PC-9 (cell line): Measurements from ENCODE around the gene CFAP74. TPM values are rescaled to one million over a fixed set of nuclear protein-coding genes. Genes with fewer than 3 reads are reported as not detected.

Experiments
- BruUV-seq: library from RNA; stranded (reverse); fragments of 400-500 nt; replicated peaks from 2 replicates; lab custom pipeline; 2021; lab: Mats Ljungman, UMichigan
- CTCF ChIA-PET: fragments of 300-600 bp; sonication (Branson Sonifier 250); formaldehyde crosslinking; loops from one replicate; lab custom pipeline; 2022; ENCODE audit warnings: antibody characterized with exemption; lab: Charles Lee
- POLR2A ChIA-PET: fragments of 300-600 bp; sonication (Branson Sonifier 250); formaldehyde crosslinking; loops from one replicate; lab custom pipeline; 2022; ENCODE audit warnings: antibody characterized with exemption; ENCODE audit not compliant: unreplicated experiment; lab: Charles Lee
- DNase-seq, 2 experiments: peaks; one replicate each; pipeline versions ENCODE4 v3.0.0 to v3.0.0-alpha.2; 2015 to 2022; ENCODE audit warnings: mixed read lengths in 1 of 2
- H2AFZ ChIP-seq: fragments of 200-600 bp; sonication (generic); 2 replicates; pipeline ENCODE4 v1.8.1; 2017; ENCODE audit warnings: antibody characterized with exemption
- H3F3A ChIP-seq: fragments of 200-600 bp; sonication (generic); 2 replicates; pipeline ENCODE4 v1.8.1; 2017; ENCODE audit warnings: antibody characterized with exemption, mild to moderate bottlenecking, low read depth; ENCODE audit not compliant: insufficient read depth
- H3K27ac ChIP-seq: fragments of 200-600 bp; sonication (generic); 2 replicates; pipeline ENCODE4 v1.6.1; 2016; ENCODE audit warnings: mixed run types
- H3K27me3 ChIP-seq: fragments of 200-600 bp; sonication (generic); 2 replicates; pipeline ENCODE4 v1.6.1; 2016; ENCODE audit warnings: low read depth, mixed run types; ENCODE audit not compliant: insufficient read depth
- H3K36me3 ChIP-seq: fragments of 200-600 bp; sonication (generic); 2 replicates; pipeline ENCODE4 v1.6.1; 2016; ENCODE audit warnings: low read depth, mixed run types
- H3K4me1 ChIP-seq: fragments of 200-600 bp; sonication (generic); replicated peaks from 2 replicates; pipeline ENCODE4 v1.6.1; 2016; ENCODE audit warnings: mixed run types; ENCODE audit not compliant: insufficient read depth
- H3K4me2 ChIP-seq: fragments of 200-600 bp; sonication (generic); 2 replicates; pipeline ENCODE4 v1.6.1; 2017; ENCODE audit warnings: mixed run types
- H3K4me3 ChIP-seq: fragments of 200-600 bp; sonication (generic); 2 replicates; pipeline ENCODE4 v1.6.1; 2016; ENCODE audit warnings: mixed run types
- H3K79me2 ChIP-seq: fragments of 200-600 bp; sonication (generic); 2 replicates; pipeline ENCODE4 v1.6.1; 2017; ENCODE audit warnings: low read depth, mixed run types
- H3K9me2 ChIP-seq: fragments of 200-600 bp; sonication (generic); 2 replicates; pipeline ENCODE4 v1.8.1; 2017; ENCODE audit warnings: mild to moderate bottlenecking; ENCODE audit not compliant: insufficient read depth
- H3K9me3 ChIP-seq: fragments of 200-600 bp; sonication (generic); 2 replicates; pipeline ENCODE4 v1.8.1; 2016; ENCODE audit warnings: low read depth; ENCODE audit not compliant: insufficient read depth
- H4K20me1 ChIP-seq: fragments of 200-600 bp; sonication (generic); 2 replicates; pipeline ENCODE4 v1.8.1; 2017; ENCODE audit not compliant: insufficient read depth
- CTCF ChIP-seq: fragments of 200-600 bp; sonication (generic); conservative IDR thresholded peaks from 2 replicates; pipeline ENCODE4 v1.6.1; 2017; ENCODE audit warnings: mixed run types, antibody characterized with exemption, mild to moderate bottlenecking, moderate library complexity
- EZH2 ChIP-seq: fragments of 200-600 bp; sonication (generic); IDR thresholded peaks from 2 replicates; pipeline ENCODE4 v1.8.0; 2017; ENCODE audit warnings: antibody characterized with exemption, low read depth
- intact Hi-C: fragments of 100-400 bp; cut with micrococcal nuclease; formaldehyde crosslinking; loops from one replicate; pipeline ENCODE4 v1.10.0; 2022; ENCODE audit not compliant: unreplicated experiment
- total RNA-seq: library from RNA; stranded (reverse); gene quantifications from 2 replicates; pipeline ENCODE4 v1.2.3, GENCODE V29; 2021

CFAP74 gene
- total RNA-seq, 1 experiment from 2014 or later, result 2.8 TPM

GRCh38 chr1:2044510-2045319 lies 41.1 kb upstream of the CFAP74 start:
- H3F3A ChIP-seq, result peaks cover 12% of the 10 kb centered on the region; the same call in 1 of the 2 replicates
- H3K4me3 ChIP-seq, result no peak overlapping the region
- DNase-seq, result peak in 1 of 2 experiments; percentile 72
- no peak overlapping the region for H2AFZ ChIP-seq
- H3K4me2 ChIP-seq, result no peak overlapping the region
- H3K27ac ChIP-seq, result no peak overlapping the region
- H3K27me3 ChIP-seq, result peaks cover 22% of the 10 kb centered on the region
- no TSS peak for BruUV-seq
- ChIA-PET POLR2A (no interaction called here), CTCF (interaction anchor here (0.6 to 1.0 kb wide), 3 partner anchors 100 to 148 kb away, joined by 4 to 7 read pairs (median 4); no protein-coding TSS in a partner anchor)
- H3K9me3 ChIP-seq, result no peaks in the 10 kb centered on the region
- H3K9me2 ChIP-seq, result no peaks in the 10 kb centered on the region
- intact Hi-C loops, result loop anchor here (1.0 kb wide), 1 partner anchor 84 kb away; no protein-coding TSS in a partner anchor
- H4K20me1 ChIP-seq, result no peaks in the 10 kb centered on the region
- TF ChIP-seq EZH2 (no peak), CTCF (peak; percentile 66)
- no peaks in the 10 kb centered on the region for H3K4me1 ChIP-seq
- no peaks in the 10 kb centered on the region for H3K79me2 ChIP-seq
- no peaks in the 10 kb centered on the region for H3K36me3 ChIP-seq

GRCh38 chr1:2043886-2044285 lies 40.3 kb upstream of the CFAP74 start:
- intact Hi-C loops, result no loop called here
- H3K9me2 ChIP-seq, result no peaks in the 10 kb centered on the region
- ChIA-PET CTCF (interaction anchor here (0.6 kb wide), 1 partner anchor 85 kb away, joined by 4 read pairs; no protein-coding TSS in a partner anchor), POLR2A (no interaction called here)
- no peaks in the 10 kb centered on the region for H3K36me3 ChIP-seq
- no peak overlapping the region for H3K4me2 ChIP-seq
- peaks cover 30% of the 10 kb centered on the region for H3K27me3 ChIP-seq
- DNase-seq, result no peak
- no peaks in the 10 kb centered on the region for H4K20me1 ChIP-seq
- H3K4me1 ChIP-seq, result no peaks in the 10 kb centered on the region
- H3K27ac ChIP-seq, result no peak overlapping the region
- H3F3A ChIP-seq, result peaks cover 12% of the 10 kb centered on the region; the same call in 1 of the 2 replicates
- no peaks in the 10 kb centered on the region for H3K79me2 ChIP-seq
- no peak for TF ChIP-seq EZH2
- no peak for TF ChIP-seq CTCF
- BruUV-seq, result no TSS peak
- no peak overlapping the region for H3K4me3 ChIP-seq
- no peaks in the 10 kb centered on the region for H3K9me3 ChIP-seq
- no peak overlapping the region for H2AFZ ChIP-seq

- H2AFZ ChIP-seq, result no peak overlapping the region
- BruUV-seq, result no TSS peak
- DNase-seq, result peak in 1 of 2 experiments; percentile 41
- TF ChIP-seq CTCF (no peak), EZH2 (no peak)
- H3K79me2 ChIP-seq, result no peaks in the 10 kb centered on the region
- H3K4me3 ChIP-seq, result no peak overlapping the region
- no peaks in the 10 kb centered on the region for H3K4me1 ChIP-seq
- peaks cover 12% of the 10 kb centered on the region; the same call in 1 of the 2 replicates for H3F3A ChIP-seq
- no peaks in the 10 kb centered on the region for H3K9me3 ChIP-seq
- intact Hi-C loops, result no loop called here
- no peak overlapping the region for H3K4me2 ChIP-seq
- ChIA-PET POLR2A (no interaction called here), CTCF (interaction anchor here (0.6 kb wide), 2 partner anchors 84 to 141 kb away, joined by 4 to 8 read pairs; no protein-coding TSS in a partner anchor)
- H3K27me3 ChIP-seq, result peaks cover 38% of the 10 kb centered on the region
- no peaks in the 10 kb centered on the region for H3K36me3 ChIP-seq
- no peak overlapping the region for H3K27ac ChIP-seq
- H4K20me1 ChIP-seq, result no peaks in the 10 kb centered on the region
- no peaks in the 10 kb centered on the region for H3K9me2 ChIP-seq
Observed at GRCh38 chr1:2042830-2043773, 39.5 kb upstream of the CFAP74 start.
